Hepatocyte (in vitro differentiated cells): ENCODE measurements around the gene RASA3. TPM values are rescaled to one million over a fixed set of nuclear protein-coding genes. Genes with fewer than 3 reads are reported as not detected.
A peak's percentile ranks its signal among the peaks of the same experiment; 100 is the strongest.

Experiments used
- DNase-seq: peaks from one replicate; pipeline ENCODE4 v3.0.0-alpha.2; 2016; ENCODE audit warnings: low spot score
- H2AFZ ChIP-seq: fragments of 200-600 bp; sonication (generic); 2 replicates; pipeline ENCODE4 v1.6.0; 2016; ENCODE audit warnings: antibody characterized with exemption, mild to moderate bottlenecking
- H3K27ac ChIP-seq: fragments of 200-600 bp; sonication (generic); 2 replicates; pipeline ENCODE4 v1.5.1; 2016; ENCODE audit warnings: mild to moderate bottlenecking
- H3K27me3 ChIP-seq: fragments of 200-600 bp; sonication (generic); 2 replicates; pipeline ENCODE4 v1.6.1; 2016
- H3K36me3 ChIP-seq: fragments of 200-600 bp; sonication (generic); replicated peaks from 2 replicates; pipeline ENCODE4 v1.5.1; 2016; ENCODE audit warnings: low read depth; ENCODE audit not compliant: insufficient read depth
- H3K4me1 ChIP-seq: fragments of 200-600 bp; sonication (generic); 2 replicates; pipeline ENCODE4 v1.5.1; 2016; ENCODE audit warnings: mild to moderate bottlenecking, moderate library complexity; ENCODE audit not compliant: insufficient read depth
- H3K4me2 ChIP-seq: fragments of 200-600 bp; sonication (generic); 2 replicates; pipeline ENCODE4 v1.6.0; 2016
- H3K4me3 ChIP-seq: fragments of 200-600 bp; sonication (generic); 2 replicates; pipeline ENCODE4 v1.5.1; 2016; ENCODE audit warnings: mild to moderate bottlenecking
- H3K79me2 ChIP-seq: fragments of 200-600 bp; sonication (generic); 2 replicates; pipeline ENCODE4 v1.6.0; 2017; ENCODE audit warnings: mild to moderate bottlenecking
- H3K9me2 ChIP-seq: fragments of 200-600 bp; sonication (generic); replicated peaks from 2 replicates; pipeline ENCODE4 v1.6.0; 2017; ENCODE audit warnings: mild to moderate bottlenecking; ENCODE audit not compliant: insufficient read depth
- H3K9me3 ChIP-seq: fragments of 200-600 bp; sonication (generic); 2 replicates; pipeline ENCODE4 v1.5.1; 2016; ENCODE audit warnings: low read depth, mild to moderate bottlenecking
- H4K20me1 ChIP-seq: fragments of 200-600 bp; sonication (generic); 2 replicates; pipeline ENCODE4 v1.6.0; 2016; ENCODE audit warnings: mild to moderate bottlenecking; ENCODE audit not compliant: insufficient read depth, poor library complexity, severe bottlenecking
- CTCF ChIP-seq: fragments of 200-600 bp; sonication (generic); IDR thresholded peaks from 2 replicates; pipeline ENCODE4 v1.5.1; 2016; ENCODE audit warnings: antibody characterized with exemption, mild to moderate bottlenecking; ENCODE audit not compliant: poor library complexity
- EZH2 ChIP-seq: fragments of 200-600 bp; sonication (generic); IDR thresholded peaks from 2 replicates; pipeline ENCODE4 v1.6.1; 2016; ENCODE audit warnings: antibody characterized with exemption, mild to moderate bottlenecking, borderline replicate concordance
- EZH2phosphoT487 ChIP-seq: fragments of 200-600 bp; sonication (generic); IDR thresholded peaks from one replicate; pipeline ENCODE4 v1.6.1; 2018; ENCODE audit warnings: antibody characterized with exemption, mild to moderate bottlenecking, low read depth, moderate library complexity; ENCODE audit not compliant: unreplicated experiment, severe bottlenecking
- WGBS: methylation state at CpG from one replicate; pipeline ENCODE4 v1.1.6; 2016; ENCODE audit warnings: low lambda C conversion rate; ENCODE audit errors: missing lambda C conversion rate; 5-methylcytosine and 5-hydroxymethylcytosine counted together
- polyA plus RNA-seq: library from polyadenylated mRNA; unstranded; fragments of >200 nt; fragmentation: Nextera tagmentation; extraction: Ambion mirVana; gene quantifications from 2 replicates; pipeline ENCODE4 v1.2.1, GENCODE V29; 2016
- total RNA-seq: library from RNA; depleted of rRNA; stranded (reverse); fragments of >200 nt; gene quantifications from 2 replicates; pipeline ENCODE4 v1.2.3, GENCODE V29; 2014

Gene RASA3
- total and polyA plus RNA-seq, 2 experiments from 2014 or later = 5.6 to 6.1 TPM

DNA sequence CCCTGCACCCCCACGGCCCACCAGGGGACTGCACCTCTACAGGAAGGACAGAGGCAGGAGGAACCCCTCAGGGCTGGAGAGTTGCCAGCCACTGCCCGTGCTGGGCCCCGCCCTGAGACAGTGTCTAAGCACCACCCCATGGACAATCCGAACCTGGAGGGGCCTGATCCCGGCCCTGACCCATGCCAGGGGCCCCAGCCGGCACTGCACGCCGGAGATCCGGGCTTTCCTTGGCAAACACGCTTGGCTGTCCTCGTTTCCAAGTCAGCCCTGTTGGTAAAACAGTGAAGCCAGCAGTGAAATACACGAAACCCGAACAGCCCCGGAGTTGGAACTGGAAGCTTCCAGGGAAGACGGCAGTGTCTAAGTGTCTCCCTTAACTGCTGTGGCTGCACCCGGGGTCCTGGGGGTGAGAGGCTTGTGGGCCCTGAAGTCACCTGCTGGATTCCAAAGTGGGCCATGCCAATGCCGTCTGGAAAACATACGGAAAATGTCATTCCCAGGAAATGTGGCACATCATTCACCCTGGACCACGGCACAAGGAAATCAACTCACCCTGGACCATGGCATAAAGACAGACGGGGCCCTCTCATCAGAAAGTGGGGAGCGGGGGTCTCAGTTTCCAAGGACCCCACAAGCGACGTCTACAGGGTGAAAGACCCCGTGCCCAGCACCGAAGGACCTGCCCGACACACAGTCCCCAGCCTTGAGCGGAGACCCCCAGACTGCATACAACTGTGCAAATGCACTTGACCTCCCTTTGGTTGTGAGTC is 30.9 kb downstream of the RASA3 start:
- Histone ChIP-seq H2AFZ (no peak overlapping the region), H3K27me3 (no peaks in the 10 kb centered on the region), H3K4me2 (no peak overlapping the region), H3K9me3 (no peaks in the 10 kb centered on the region), H3K27ac (peak overlapping the region; percentile 69), H3K9me2 (no peaks in the 10 kb centered on the region), H3K4me1 (peaks cover 19% of the 10 kb centered on the region), H3K36me3 (no peaks in the 10 kb centered on the region), H3K79me2 (no peaks in the 10 kb centered on the region), H3K4me3 (no peak overlapping the region), H4K20me1 (no peaks in the 10 kb centered on the region)
- DNase-seq = no peak
- 86% methylated on average over 27 of the region's 27 CpGs for WGBS
- no peak for TF ChIP-seq EZH2
- no peak for TF ChIP-seq CTCF
- TF ChIP-seq EZH2phosphoT487 = no peak

- WGBS = 79% methylated on average over 29 of the region's 29 CpGs
- Histone ChIP-seq H3K36me3 (no peaks in the 10 kb centered on the region), H3K4me1 (peaks cover 19% of the 10 kb centered on the region), H3K4me2 (no peak overlapping the region), H3K9me2 (no peaks in the 10 kb centered on the region), H3K27ac (peak overlapping the region; percentile 69), H4K20me1 (no peaks in the 10 kb centered on the region), H2AFZ (no peak overlapping the region), H3K9me3 (no peaks in the 10 kb centered on the region), H3K4me3 (no peak overlapping the region), H3K27me3 (no peaks in the 10 kb centered on the region), H3K79me2 (no peaks in the 10 kb centered on the region)
- no peak for DNase-seq
- TF ChIP-seq EZH2phosphoT487 (no peak), CTCF (no peak), EZH2 (no peak)
These were observed 31.7 kb downstream of the RASA3 start for GRCh38 chr13:114100446-114101357.

DNA sequence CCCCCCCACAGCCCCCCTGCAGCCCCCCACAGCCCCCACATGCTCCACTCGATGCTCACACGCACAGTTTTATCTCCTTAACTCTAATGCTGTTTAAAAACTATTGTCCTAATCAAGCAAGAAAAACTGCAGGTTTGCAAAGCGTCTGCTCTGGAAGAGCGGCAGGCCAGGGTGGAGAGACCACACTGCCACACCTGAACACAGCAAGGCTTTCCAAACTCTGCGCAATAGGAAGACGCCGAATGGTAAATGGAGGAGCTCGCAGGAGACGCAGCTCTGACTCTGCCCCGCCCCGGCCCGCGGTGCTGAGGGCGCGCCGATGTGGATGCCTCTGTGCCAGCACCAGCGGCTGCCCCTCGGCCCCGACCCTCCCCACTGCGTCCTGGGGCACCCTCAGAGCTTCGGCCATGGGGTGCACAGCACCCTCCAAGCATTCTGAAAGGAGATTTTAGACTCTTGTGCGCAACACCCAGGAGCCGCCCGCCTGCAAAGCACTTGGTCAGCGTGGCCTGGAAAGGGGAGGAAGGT is 32.4 kb downstream of the RASA3 start:
- Histone ChIP-seq H4K20me1 (no peaks in the 10 kb centered on the region), H2AFZ (no peak overlapping the region), H3K9me2 (no peaks in the 10 kb centered on the region), H3K79me2 (no peaks in the 10 kb centered on the region), H3K27me3 (no peaks in the 10 kb centered on the region), H3K36me3 (no peaks in the 10 kb centered on the region), H3K4me2 (no peak overlapping the region), H3K9me3 (no peaks in the 10 kb centered on the region), H3K27ac (peak overlapping the region; percentile 69), H3K4me1 (peaks cover 19% of the 10 kb centered on the region), H3K4me3 (no peak overlapping the region)
- 66% methylated on average over 19 of the region's 25 CpGs for WGBS
- DNase-seq = no peak
- TF ChIP-seq EZH2 (no peak), EZH2phosphoT487 (no peak), CTCF (no peak)
